WTC11 (cell line): ENCODE data around the gene HERPUD2.

Experiments
- CBFB ChIP-seq: sonication (generic); formaldehyde crosslinking; IDR thresholded peaks from 2 replicates; pipeline ENCODE4 v1.8.1; 2022; ENCODE audit warnings: mild to moderate bottlenecking, low read depth, missing genetic modification reagents
- CTCF ChIP-seq: fragments of 200-600 bp; IDR thresholded peaks from 2 replicates; pipeline ENCODE4 v1.8.0; 2022; ENCODE audit warnings: antibody characterized with exemption
- FOXJ3 ChIP-seq: sonication (generic); formaldehyde crosslinking; IDR thresholded peaks from 2 replicates; pipeline ENCODE4 v1.9.0; 2021; ENCODE audit warnings: missing genetic modification reagents, mild to moderate bottlenecking, borderline replicate concordance

- TF ChIP-seq CTCF = no peak
- no peak for TF ChIP-seq FOXJ3 (CRISPR knock-in tag)
- TF ChIP-seq CBFB (CRISPR knock-in tag) = no peak
Measured at GRCh38 chr7:35716038-35716803, 21.3 kb upstream of the HERPUD2 start.
